ENCODE results near the gene FARS2.

DNA sequence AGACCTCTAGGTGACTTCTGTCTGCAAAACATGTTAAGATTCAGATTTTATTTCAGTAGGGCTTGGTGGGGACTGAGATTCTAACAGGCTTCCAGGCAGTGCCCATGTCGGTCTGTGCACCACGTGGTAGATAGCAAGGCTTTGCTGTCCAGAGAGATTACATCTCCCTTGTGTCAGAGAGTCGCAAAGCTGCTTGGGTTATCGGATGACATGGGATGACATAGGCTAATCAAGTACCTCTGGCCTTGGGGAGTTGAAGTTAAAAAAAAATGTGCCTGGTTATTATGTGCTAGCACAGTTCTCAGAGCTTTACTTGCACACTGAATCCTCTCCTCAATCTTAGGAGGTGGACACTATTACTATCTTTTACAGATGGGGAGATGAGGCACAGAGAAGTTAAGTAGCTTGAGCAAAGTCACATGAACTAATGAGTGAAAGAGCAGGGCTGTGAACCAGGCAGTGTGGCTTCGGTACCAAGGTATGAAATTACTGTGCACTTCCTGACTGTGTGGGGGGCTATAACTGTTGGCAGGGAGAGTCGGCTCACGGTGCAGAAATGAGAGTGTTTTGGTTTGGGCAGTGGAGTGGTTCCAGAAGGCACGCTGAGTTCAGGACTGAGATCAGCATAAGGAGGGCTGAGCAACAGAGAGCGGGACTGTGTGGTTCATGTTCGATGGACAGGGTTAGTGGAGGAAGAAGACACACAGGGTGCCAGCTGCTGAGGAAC lies 41.1 kb downstream of the FARS2 start:
- TF ChIP-seq, protein P1, sequence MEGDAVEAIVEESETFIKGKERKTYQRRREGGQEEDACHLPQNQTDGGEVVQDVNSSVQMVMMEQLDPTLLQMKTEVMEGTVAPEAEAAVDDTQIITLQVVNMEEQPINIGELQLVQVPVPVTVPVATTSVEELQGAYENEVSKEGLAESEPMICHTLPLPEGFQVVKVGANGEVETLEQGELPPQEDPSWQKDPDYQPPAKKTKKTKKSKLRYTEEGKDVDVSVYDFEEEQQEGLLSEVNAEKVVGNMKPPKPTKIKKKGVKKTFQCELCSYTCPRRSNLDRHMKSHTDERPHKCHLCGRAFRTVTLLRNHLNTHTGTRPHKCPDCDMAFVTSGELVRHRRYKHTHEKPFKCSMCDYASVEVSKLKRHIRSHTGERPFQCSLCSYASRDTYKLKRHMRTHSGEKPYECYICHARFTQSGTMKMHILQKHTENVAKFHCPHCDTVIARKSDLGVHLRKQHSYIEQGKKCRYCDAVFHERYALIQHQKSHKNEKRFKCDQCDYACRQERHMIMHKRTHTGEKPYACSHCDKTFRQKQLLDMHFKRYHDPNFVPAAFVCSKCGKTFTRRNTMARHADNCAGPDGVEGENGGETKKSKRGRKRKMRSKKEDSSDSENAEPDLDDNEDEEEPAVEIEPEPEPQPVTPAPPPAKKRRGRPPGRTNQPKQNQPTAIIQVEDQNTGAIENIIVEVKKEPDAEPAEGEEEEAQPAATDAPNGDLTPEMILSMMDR (IDR thresholded peaks at IDR 0.05; ENCODE audit: low read depth, low read length), result no peak
- no peak for TF ChIP-seq POLR2A (IDR thresholded peaks at IDR 0.05; ENCODE audit: extremely low read depth, insufficient read length)

All from NB4 (cell line).